ENCODE results near the gene HAVCR1.
A peak's percentile ranks its signal among the peaks of the same experiment; 100 is the strongest.

Gene HAVCR1

GRCh38 chr5:157059093-157059539 is at the start of gene HAVCR1:
Gene HAVCR1, minus strand, starts transcription at chr5:157059116. Its CDS starts 1,173 bp downstream, at chr5:157057943.
- TF ChIP-seq, protein P1, sequence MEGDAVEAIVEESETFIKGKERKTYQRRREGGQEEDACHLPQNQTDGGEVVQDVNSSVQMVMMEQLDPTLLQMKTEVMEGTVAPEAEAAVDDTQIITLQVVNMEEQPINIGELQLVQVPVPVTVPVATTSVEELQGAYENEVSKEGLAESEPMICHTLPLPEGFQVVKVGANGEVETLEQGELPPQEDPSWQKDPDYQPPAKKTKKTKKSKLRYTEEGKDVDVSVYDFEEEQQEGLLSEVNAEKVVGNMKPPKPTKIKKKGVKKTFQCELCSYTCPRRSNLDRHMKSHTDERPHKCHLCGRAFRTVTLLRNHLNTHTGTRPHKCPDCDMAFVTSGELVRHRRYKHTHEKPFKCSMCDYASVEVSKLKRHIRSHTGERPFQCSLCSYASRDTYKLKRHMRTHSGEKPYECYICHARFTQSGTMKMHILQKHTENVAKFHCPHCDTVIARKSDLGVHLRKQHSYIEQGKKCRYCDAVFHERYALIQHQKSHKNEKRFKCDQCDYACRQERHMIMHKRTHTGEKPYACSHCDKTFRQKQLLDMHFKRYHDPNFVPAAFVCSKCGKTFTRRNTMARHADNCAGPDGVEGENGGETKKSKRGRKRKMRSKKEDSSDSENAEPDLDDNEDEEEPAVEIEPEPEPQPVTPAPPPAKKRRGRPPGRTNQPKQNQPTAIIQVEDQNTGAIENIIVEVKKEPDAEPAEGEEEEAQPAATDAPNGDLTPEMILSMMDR (IDR thresholded peaks at IDR 0.05; ENCODE audit: low read depth, low read length, missing control alignments), result no peak
- DNase-seq (ENCODE audit: low read depth), result no peak
- no peak within 1 kb of the TSS for H3K4me3 ChIP-seq (ENCODE audit: low read depth, low read length)

DNA sequence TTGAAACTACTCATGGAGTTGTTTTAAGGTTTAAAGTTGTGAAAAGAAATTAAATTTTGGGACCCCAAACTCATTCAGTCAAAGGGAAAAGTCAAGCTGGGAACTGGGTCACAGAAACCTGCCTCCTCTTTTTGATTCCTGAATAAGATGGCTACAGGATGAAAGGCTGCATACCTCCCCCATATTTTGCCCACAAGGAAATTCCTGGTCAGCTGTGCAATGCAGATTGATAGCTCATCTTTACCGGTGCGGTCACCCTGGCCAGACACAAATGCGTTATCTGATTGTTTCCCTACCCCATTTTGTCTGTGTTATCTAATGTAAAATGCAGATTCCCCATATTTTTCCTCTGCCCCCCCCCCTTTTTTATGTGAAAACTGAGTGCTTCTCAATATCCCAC is 48.6 kb upstream of the HAVCR1 start:
- TF ChIP-seq, protein P1 (IDR thresholded peaks at IDR 0.05; ENCODE audit: low read depth, low read length, missing control alignments), result no peak
- H3K4me3 ChIP-seq (ENCODE audit: low read depth, low read length), result peak overlapping the region; percentile 35; the same call in 1 of the 2 replicates
- no peak for DNase-seq (ENCODE audit: low read depth)

GRCh38 chr5:157106630-157107461 is 47.9 kb upstream of the HAVCR1 start:
- no peak overlapping the region; the same call in 1 of the 2 replicates for H3K4me3 ChIP-seq (ENCODE audit: low read depth, low read length)
- TF ChIP-seq, protein P1 (IDR thresholded peaks at IDR 0.05; ENCODE audit: low read depth, low read length, missing control alignments), result no peak
- no peak for DNase-seq (ENCODE audit: low read depth)

GRCh38 chr5:157100140-157100679 is 41.3 kb upstream of the HAVCR1 start:
- TF ChIP-seq, protein P1 (IDR thresholded peaks at IDR 0.05; ENCODE audit: low read depth, low read length, missing control alignments), result no peak
- no peak overlapping the region for H3K4me3 ChIP-seq (ENCODE audit: low read depth, low read length)
- no peak for DNase-seq (ENCODE audit: low read depth)

GRCh38 chr5:157088342-157088990 is 29.6 kb upstream of the HAVCR1 start:
- TF ChIP-seq, protein P1 (IDR thresholded peaks at IDR 0.05; ENCODE audit: low read depth, low read length, missing control alignments), result no peak
- DNase-seq (ENCODE audit: low read depth), result no peak

DNA sequence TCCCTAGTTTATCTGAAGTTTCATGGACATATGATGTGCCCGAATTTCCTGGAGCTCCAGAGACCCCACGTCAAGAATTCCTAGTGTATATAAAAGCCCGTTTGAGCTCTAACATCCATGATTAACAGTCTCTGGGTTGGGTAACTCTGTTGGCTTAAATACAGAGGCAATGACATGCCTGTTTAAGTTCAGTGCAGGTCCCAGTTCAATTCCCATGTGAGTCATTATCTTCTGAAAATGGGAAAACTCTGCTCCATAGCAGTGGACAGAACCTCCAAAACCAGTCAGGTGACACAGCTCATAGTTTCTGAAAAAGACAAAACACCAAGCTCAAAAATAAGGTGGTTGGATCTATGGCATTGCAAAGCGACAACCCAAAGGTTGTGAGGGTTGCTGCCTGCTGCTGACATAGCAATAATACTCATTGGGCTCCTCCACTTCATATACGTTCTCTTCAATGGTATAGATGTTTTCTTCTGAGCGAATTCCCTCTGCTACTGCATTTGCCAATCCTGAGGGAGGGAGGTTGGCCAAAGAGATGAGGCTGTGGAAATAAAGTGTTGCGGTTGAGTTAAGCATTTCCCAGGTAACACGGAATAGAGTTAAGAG is 27.9 kb upstream of the HAVCR1 start:
- H3K4me3 ChIP-seq (ENCODE audit: low read depth, low read length), result no peak overlapping the region
- DNase-seq (ENCODE audit: low read depth), result no peak
- TF ChIP-seq, protein P1 (IDR thresholded peaks at IDR 0.05; ENCODE audit: low read depth, low read length, missing control alignments), result no peak

More at GRCh38 chr5:157088342-157088990, 29.6 kb upstream of the HAVCR1 start:
- no peak overlapping the region for H3K4me3 ChIP-seq (ENCODE audit: low read depth, low read length)
